ENCODE data around the gene PITX3. TPM values are rescaled to one million over a fixed set of nuclear protein-coding genes. Genes with fewer than 3 reads are reported as not detected.
A peak's percentile ranks its signal among the peaks of the same experiment; 100 is the strongest.

PITX3 gene
- total RNA-seq, 6 donors from 2014 or later, result 0.61 TPM; not detected in 5

- H3K4me1 ChIP-seq, result peaks cover 42 to 55% (median 49%) of the 10 kb centered on the region in 4 donors
- WGBS, 2 donors, result 60 to 73% methylated on average over 2 of the region's 2 CpGs
- H3K36me3 ChIP-seq, result no peaks in the 10 kb centered on the region
- peaks cover 0 to 13% (median 3%) of the 10 kb centered on the region in 4 donors for H3K27me3 ChIP-seq
- no peak overlapping the region for H3K4me3 ChIP-seq
- no peaks in the 10 kb centered on the region for H3K9me3 ChIP-seq
- TF ChIP-seq EP300 (IDR thresholded peaks at IDR 0.05), result no peak
- no peak for TF ChIP-seq POLR2AphosphoS5 (IDR thresholded peaks at IDR 0.05)
- no peak for TF ChIP-seq POLR2A (IDR thresholded peaks at IDR 0.05)
- TF ChIP-seq, protein P1, sequence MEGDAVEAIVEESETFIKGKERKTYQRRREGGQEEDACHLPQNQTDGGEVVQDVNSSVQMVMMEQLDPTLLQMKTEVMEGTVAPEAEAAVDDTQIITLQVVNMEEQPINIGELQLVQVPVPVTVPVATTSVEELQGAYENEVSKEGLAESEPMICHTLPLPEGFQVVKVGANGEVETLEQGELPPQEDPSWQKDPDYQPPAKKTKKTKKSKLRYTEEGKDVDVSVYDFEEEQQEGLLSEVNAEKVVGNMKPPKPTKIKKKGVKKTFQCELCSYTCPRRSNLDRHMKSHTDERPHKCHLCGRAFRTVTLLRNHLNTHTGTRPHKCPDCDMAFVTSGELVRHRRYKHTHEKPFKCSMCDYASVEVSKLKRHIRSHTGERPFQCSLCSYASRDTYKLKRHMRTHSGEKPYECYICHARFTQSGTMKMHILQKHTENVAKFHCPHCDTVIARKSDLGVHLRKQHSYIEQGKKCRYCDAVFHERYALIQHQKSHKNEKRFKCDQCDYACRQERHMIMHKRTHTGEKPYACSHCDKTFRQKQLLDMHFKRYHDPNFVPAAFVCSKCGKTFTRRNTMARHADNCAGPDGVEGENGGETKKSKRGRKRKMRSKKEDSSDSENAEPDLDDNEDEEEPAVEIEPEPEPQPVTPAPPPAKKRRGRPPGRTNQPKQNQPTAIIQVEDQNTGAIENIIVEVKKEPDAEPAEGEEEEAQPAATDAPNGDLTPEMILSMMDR (IDR thresholded peaks at IDR 0.05), result no peak
- ATAC-seq (ENCODE audit: low FRiP score in 2 of 2) (peak in 1 of 2 donors; percentile 1), DNase-seq (no peak)
- no peak overlapping the region for H3K27ac ChIP-seq
Observed at GRCh38 chr10:102243309-102243708, 2.0 kb upstream of the PITX3 start.

DNA sequence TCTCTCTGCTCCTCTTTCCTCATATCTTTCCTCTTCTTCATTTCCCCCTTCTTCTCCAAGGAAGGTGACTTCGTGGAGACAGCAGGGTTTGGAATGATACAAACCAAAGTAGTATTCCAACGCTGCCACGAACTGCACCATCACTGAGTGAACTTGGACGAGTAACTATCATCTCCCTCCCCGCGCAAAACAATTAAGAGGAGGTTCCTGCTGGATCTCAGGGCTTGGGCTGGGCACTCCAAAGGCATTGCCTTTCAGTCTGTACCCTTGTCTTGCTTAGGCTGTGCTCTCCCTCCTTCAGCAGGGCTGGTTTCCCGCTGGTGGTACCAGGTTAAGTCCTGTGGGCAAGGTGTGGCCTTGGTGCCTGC lies 790 bp upstream of the PITX3 start:
- peaks cover 29 to 43% (median 37%) of the 10 kb centered on the region in 4 donors for H3K4me1 ChIP-seq
- DNase-seq (no peak), ATAC-seq (ENCODE audit: low FRiP score in 2 of 2) (no peak)
- 20 to 39% methylated on average over 6 to 7 of the region's 7 CpGs for WGBS, 2 donors
- no peaks in the 10 kb centered on the region for H3K9me3 ChIP-seq
- TF ChIP-seq POLR2A (IDR thresholded peaks at IDR 0.05) (no peak), POLR2AphosphoS5 (IDR thresholded peaks at IDR 0.05) (no peak), EP300 (IDR thresholded peaks at IDR 0.05) (no peak)
- TF ChIP-seq, protein P1 (IDR thresholded peaks at IDR 0.05), result no peak
- H3K27me3 ChIP-seq, result peaks cover 0 to 13% (median 3%) of the 10 kb centered on the region in 4 donors
- no peaks in the 10 kb centered on the region for H3K36me3 ChIP-seq
- H3K27ac ChIP-seq, result no peak overlapping the region
- peak overlapping the region in 3 of 4 donors; percentile 59 to 61 (median 59) for H3K4me3 ChIP-seq

DNA sequence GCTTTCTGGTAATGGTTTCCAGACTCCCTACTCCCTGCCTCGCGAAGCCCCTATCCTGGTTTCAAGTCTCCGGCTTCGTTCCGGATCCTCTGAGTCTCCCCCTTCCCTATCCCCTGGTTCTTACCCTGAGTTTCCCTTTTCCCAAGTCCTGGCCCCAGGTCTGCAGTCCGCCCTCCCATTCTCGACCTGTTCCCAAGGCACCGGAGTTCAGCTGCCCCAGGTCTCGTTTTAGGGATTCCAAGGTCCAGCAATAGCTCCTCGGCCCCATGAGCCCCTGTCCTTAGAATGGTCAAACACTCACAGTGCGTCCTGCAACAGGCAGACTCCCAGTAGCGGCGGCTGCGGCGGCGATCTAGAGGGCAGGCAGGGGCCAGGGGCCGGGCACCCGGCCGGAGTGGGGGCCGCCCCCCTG lies 274 bp downstream of the PITX3 start:
- H3K27ac ChIP-seq, result no peak overlapping the region
- no peaks in the 10 kb centered on the region for H3K36me3 ChIP-seq
- TF ChIP-seq POLR2A (IDR thresholded peaks at IDR 0.05), result no peak
- DNase-seq, result no peak
- ATAC-seq (ENCODE audit: low FRiP score in 2 of 2), result peak in 1 of 2 donors; percentile 38
- WGBS, 2 donors, result 2% methylated on average over 9 to 10 of the region's 20 CpGs
- H3K9me3 ChIP-seq, result no peaks in the 10 kb centered on the region
- H3K4me1 ChIP-seq, result peaks cover 21 to 32% (median 26%) of the 10 kb centered on the region in 4 donors
- H3K4me3 ChIP-seq, result peak overlapping the region; percentile 46 to 61 (median 59)
- peaks cover 0 to 13% (median 3%) of the 10 kb centered on the region in 4 donors for H3K27me3 ChIP-seq

- Histone ChIP-seq H3K4me1 (peaks cover 21 to 31% (median 25%) of the 10 kb centered on the region in 4 donors), H3K36me3 (no peaks in the 10 kb centered on the region), H3K27ac (no peak overlapping the region), H3K9me3 (no peaks in the 10 kb centered on the region), H3K4me3 (peak overlapping the region in 3 of 4 donors; percentile 59 to 61 (median 59)), H3K27me3 (peaks cover 0 to 13% (median 3%) of the 10 kb centered on the region in 4 donors)
- TF ChIP-seq POLR2AphosphoS5 (IDR thresholded peaks at IDR 0.05), result no peak
- TF ChIP-seq EP300 (IDR thresholded peaks at IDR 0.05), result no peak
- TF ChIP-seq POLR2A (IDR thresholded peaks at IDR 0.05), result no peak
- TF ChIP-seq, protein P1 (IDR thresholded peaks at IDR 0.05), result no peak
- WGBS, 2 donors, result 34 to 50% methylated on average over 8 to 39 of the region's 39 CpGs
- ATAC-seq (ENCODE audit: low FRiP score in 2 of 2), result no peak
- DNase-seq, result peak in 1 of 2 donors; percentile 83
Observed at GRCh38 chr10:102240467-102241031, 763 bp downstream of the PITX3 start.

GRCh38 chr10:102237711-102238252 lies 3.5 kb downstream of the PITX3 start:
- ATAC-seq (ENCODE audit: low FRiP score in 2 of 2), result no peak
- TF ChIP-seq POLR2A (IDR thresholded peaks at IDR 0.05) (no peak), POLR2AphosphoS5 (IDR thresholded peaks at IDR 0.05) (no peak), EP300 (IDR thresholded peaks at IDR 0.05) (no peak)
- TF ChIP-seq, protein P1 (IDR thresholded peaks at IDR 0.05), result no peak
- H3K27me3 ChIP-seq, result peaks cover 0 to 13% (median 3%) of the 10 kb centered on the region in 4 donors

More at GRCh38 chr10:102237711-102238252, 3.5 kb downstream of the PITX3 start:
- 58 to 76% methylated on average over 4 of the region's 4 CpGs for WGBS, 2 donors
- Histone ChIP-seq H3K27ac (no peak overlapping the region), H3K4me3 (no peak overlapping the region), H3K9me3 (no peaks in the 10 kb centered on the region), H3K36me3 (no peaks in the 10 kb centered on the region), H3K4me1 (peaks cover 15 to 24% (median 20%) of the 10 kb centered on the region in 4 donors)
- no peak for DNase-seq

Data from upper lobe of left lung (tissue), 6 donors.